MM.1S (cell line): Measurements from ENCODE around the gene SNX24.

Experiments
- DNase-seq: peaks from one replicate; pipeline ENCODE4 v3.0.0-alpha.2; 2015
- H2AFZ ChIP-seq: fragments of 300-600 bp; sonication (generic); 2 replicates; pipeline ENCODE4 v1.6.0; 2016; ENCODE audit warnings: antibody characterized with exemption, low read length
- H3F3A ChIP-seq: fragments of 300-600 bp; sonication (generic); 2 replicates; pipeline ENCODE4 v1.6.1; 2016; ENCODE audit warnings: mild to moderate bottlenecking, antibody characterized with exemption, low read length, moderate library complexity, mixed read lengths; ENCODE audit not compliant: insufficient read depth
- H3K27ac ChIP-seq: fragments of 300-600 bp; sonication (generic); 2 replicates; pipeline ENCODE4 v1.5.1; 2016; ENCODE audit warnings: mild to moderate bottlenecking, low read length
- H3K27me3 ChIP-seq: fragments of 300-600 bp; sonication (generic); replicated peaks from 2 replicates; pipeline ENCODE4 v1.6.0; 2016; ENCODE audit warnings: low read length; ENCODE audit not compliant: insufficient read depth
- H3K36me3 ChIP-seq: fragments of 300-600 bp; sonication (generic); replicated peaks from 2 replicates; pipeline ENCODE4 v1.6.1; 2016; ENCODE audit warnings: mild to moderate bottlenecking, low read length, mixed read lengths; ENCODE audit not compliant: insufficient read depth
- H3K4me1 ChIP-seq: fragments of 300-600 bp; sonication (generic); 2 replicates; pipeline ENCODE4 v1.6.1; 2016; ENCODE audit warnings: low read length, mixed read lengths
- H3K4me2 ChIP-seq: fragments of 300-600 bp; sonication (generic); 2 replicates; pipeline ENCODE4 v1.6.0; 2016; ENCODE audit warnings: low read depth, low read length
- H3K4me3 ChIP-seq: fragments of 300-600 bp; sonication (generic); 2 replicates; pipeline ENCODE4 v1.5.1; 2016; ENCODE audit warnings: low read length, mixed read lengths
- H3K79me2 ChIP-seq: fragments of 300-600 bp; sonication (generic); 2 replicates; pipeline ENCODE4 v1.6.1; 2016; ENCODE audit warnings: mixed run types, low read length, mixed read lengths
- H3K9ac ChIP-seq: fragments of 300-600 bp; sonication (generic); 2 replicates; pipeline ENCODE4 v1.6.1; 2016; ENCODE audit warnings: low read length, mixed read lengths
- H3K9me2 ChIP-seq: fragments of 300-600 bp; sonication (generic); replicated peaks from 2 replicates; pipeline ENCODE4 v1.6.1; 2016; ENCODE audit warnings: mild to moderate bottlenecking, low read length, mixed read lengths; ENCODE audit not compliant: insufficient read depth
- H3K9me3 ChIP-seq: fragments of 300-600 bp; sonication (generic); replicated peaks from 2 replicates; pipeline ENCODE4 v1.6.1; 2016; ENCODE audit warnings: mild to moderate bottlenecking, low read length, mixed read lengths; ENCODE audit not compliant: insufficient read depth
- H4K20me1 ChIP-seq: fragments of 300-600 bp; sonication (generic); 2 replicates; pipeline ENCODE4 v1.6.1; 2016; ENCODE audit warnings: mild to moderate bottlenecking, low read length, moderate library complexity, mixed read lengths; ENCODE audit not compliant: insufficient read depth
- CTCF ChIP-seq: fragments of 300-600 bp; sonication (generic); IDR thresholded peaks from 2 replicates; pipeline ENCODE4 v1.5.1; 2016; ENCODE audit warnings: antibody characterized with exemption, low read length, mixed read lengths
- EZH2 ChIP-seq: fragments of 300-600 bp; sonication (generic); optimal IDR thresholded peaks from 2 replicates; pipeline ENCODE3; 2017; ENCODE audit warnings: low read depth, mild to moderate bottlenecking, antibody characterized with exemption, low read length, mixed read lengths
- EZH2phosphoT487 ChIP-seq: fragments of 300-600 bp; sonication (generic); IDR thresholded peaks from 2 replicates; pipeline ENCODE4 v1.6.1; 2018; ENCODE audit warnings: antibody characterized with exemption, low read length

The SNX24 gene

GRCh38 chr5:122947372-122947771 is 102.0 kb downstream of the SNX24 start:
- H3K9me2 ChIP-seq = no peaks in the 10 kb centered on the region
- H3K4me3 ChIP-seq = no peak overlapping the region
- no peak for DNase-seq
- no peak overlapping the region for H3K4me2 ChIP-seq
- H3K9me3 ChIP-seq = no peaks in the 10 kb centered on the region
- no peak overlapping the region for H3K27ac ChIP-seq
- H3F3A ChIP-seq = no peaks in the 10 kb centered on the region
- H3K27me3 ChIP-seq = no peaks in the 10 kb centered on the region
- H3K9ac ChIP-seq = no peak overlapping the region
- no peak overlapping the region for H2AFZ ChIP-seq
- no peaks in the 10 kb centered on the region for H3K79me2 ChIP-seq
- H4K20me1 ChIP-seq = no peaks in the 10 kb centered on the region
- H3K36me3 ChIP-seq = no peaks in the 10 kb centered on the region
- TF ChIP-seq EZH2phosphoT487 (no peak), EZH2 (no peak), CTCF (no peak)
- H3K4me1 ChIP-seq = no peaks in the 10 kb centered on the region

GRCh38 chr5:122947772-122948171 is 102.4 kb downstream of the SNX24 start:
- no peaks in the 10 kb centered on the region for H3K9me3 ChIP-seq
- no peak overlapping the region for H3K4me2 ChIP-seq
- H3K9ac ChIP-seq = no peak overlapping the region
- H3F3A ChIP-seq = no peaks in the 10 kb centered on the region
- no peak for DNase-seq
- no peaks in the 10 kb centered on the region for H3K9me2 ChIP-seq
- H3K27me3 ChIP-seq = no peaks in the 10 kb centered on the region
- no peak overlapping the region for H3K4me3 ChIP-seq
- H4K20me1 ChIP-seq = no peaks in the 10 kb centered on the region
- no peaks in the 10 kb centered on the region for H3K4me1 ChIP-seq
- H3K36me3 ChIP-seq = no peaks in the 10 kb centered on the region
- H2AFZ ChIP-seq = no peak overlapping the region
- no peak for TF ChIP-seq CTCF
- TF ChIP-seq EZH2 = no peak
- TF ChIP-seq EZH2phosphoT487 = no peak
- no peaks in the 10 kb centered on the region for H3K79me2 ChIP-seq
- H3K27ac ChIP-seq = no peak overlapping the region

- H3K36me3 ChIP-seq = no peaks in the 10 kb centered on the region
- no peaks in the 10 kb centered on the region for H3F3A ChIP-seq
- no peak overlapping the region for H3K4me3 ChIP-seq
- no peak overlapping the region for H2AFZ ChIP-seq
- TF ChIP-seq EZH2 (no peak), CTCF (no peak), EZH2phosphoT487 (no peak)
- H3K4me1 ChIP-seq = no peaks in the 10 kb centered on the region
- H3K27ac ChIP-seq = no peak overlapping the region
- no peaks in the 10 kb centered on the region for H3K9me3 ChIP-seq
- no peak overlapping the region for H3K9ac ChIP-seq
- no peak overlapping the region for H3K4me2 ChIP-seq
- no peaks in the 10 kb centered on the region for H3K9me2 ChIP-seq
- H4K20me1 ChIP-seq = no peaks in the 10 kb centered on the region
- DNase-seq = no peak
- no peaks in the 10 kb centered on the region for H3K79me2 ChIP-seq
- no peaks in the 10 kb centered on the region for H3K27me3 ChIP-seq
These were observed 102.9 kb downstream of the SNX24 start for GRCh38 chr5:122948319-122948718.

- H3K9me2 ChIP-seq = no peaks in the 10 kb centered on the region; the same call in 1 of the 2 replicates
- H3K27me3 ChIP-seq = no peaks in the 10 kb centered on the region
- no peak overlapping the region for H2AFZ ChIP-seq
- H3K4me2 ChIP-seq = no peak overlapping the region
- no peaks in the 10 kb centered on the region for H3K4me1 ChIP-seq
- no peak overlapping the region for H3K4me3 ChIP-seq
- no peaks in the 10 kb centered on the region for H3F3A ChIP-seq
- no peak for DNase-seq
- H3K9ac ChIP-seq = no peak overlapping the region
- H3K27ac ChIP-seq = no peak overlapping the region
- no peaks in the 10 kb centered on the region for H3K9me3 ChIP-seq
- no peaks in the 10 kb centered on the region for H4K20me1 ChIP-seq
- TF ChIP-seq EZH2phosphoT487 = no peak
- no peak for TF ChIP-seq EZH2
- TF ChIP-seq CTCF = no peak
- no peaks in the 10 kb centered on the region for H3K79me2 ChIP-seq
- no peaks in the 10 kb centered on the region for H3K36me3 ChIP-seq
These were observed 106.2 kb downstream of the SNX24 start for GRCh38 chr5:122951658-122952057.
